Liver (tissue), 9 donors: ENCODE results near the gene TGFBR1. TPM values are rescaled to one million over a fixed set of nuclear protein-coding genes. Genes with fewer than 3 reads are reported as not detected.

ENCODE experiments used
- DNase-seq: peaks from one replicate; pipeline ENCODE4 v3.0.0-alpha.2; 2017; ENCODE audit warnings: low spot score
- H3K27ac ChIP-seq, 2 donors: one replicate each; pipeline ENCODE4 v1.7.0; 2013; ENCODE audit warnings: inconsistent platforms in 2 of 2, low read length in 2 of 2, control low read depth in 1 of 2, low read depth in 1 of 2, mild to moderate bottlenecking in 1 of 2
- H3K27me3 ChIP-seq, 4 donors: one replicate each; pipeline versions ENCODE4 v1.6.1 to v1.7.0; 2013; ENCODE audit warnings: low read length in 3 of 4, inconsistent platforms in 1 of 4, mild to moderate bottlenecking in 1 of 4, moderate library complexity in 1 of 4; ENCODE audit not compliant: control insufficient read depth in 4 of 4, insufficient read depth in 4 of 4
- H3K36me3 ChIP-seq, 4 donors: one replicate each; pipeline versions ENCODE4 v1.6.1 to v1.7.0; 2013; ENCODE audit warnings: low read length in 3 of 4, mild to moderate bottlenecking in 3 of 4, low read depth in 1 of 4, moderate library complexity in 1 of 4; ENCODE audit not compliant: control insufficient read depth in 4 of 4, insufficient read depth in 3 of 4
- H3K4me1 ChIP-seq, 4 donors: one replicate each; pipeline versions ENCODE4 v1.6.1 to v1.7.0; 2013; ENCODE audit warnings: low read length in 3 of 4, mild to moderate bottlenecking in 3 of 4, moderate library complexity in 1 of 4; ENCODE audit not compliant: control insufficient read depth in 4 of 4, insufficient read depth in 4 of 4
- H3K4me3 ChIP-seq, 3 donors: one replicate each; pipeline versions ENCODE4 v1.6.1 to v1.7.0; 2013; ENCODE audit warnings: low read length in 3 of 3, control low read depth in 1 of 3, low read depth in 1 of 3, mild to moderate bottlenecking in 1 of 3
- H3K9ac ChIP-seq, 2 donors: one replicate each; pipeline ENCODE4 v1.7.0; 2013; ENCODE audit warnings: low read length in 2 of 2, mild to moderate bottlenecking in 2 of 2, moderate library complexity in 2 of 2, control low read depth in 1 of 2, low read depth in 1 of 2
- H3K9me3 ChIP-seq, 4 donors: one replicate each; pipeline versions ENCODE4 v1.6.1 to v1.7.0; 2013; ENCODE audit warnings: low read length in 3 of 4; ENCODE audit not compliant: control insufficient read depth in 4 of 4
- EGR1 ChIP-seq, 2 donors: IDR thresholded peaks; 2 replicates each; pipeline ENCODE4 v1.6.1; 2016 to 2018; ENCODE audit warnings: antibody characterized with exemption in 2 of 2, low read depth in 2 of 2
- FOXA1 ChIP-seq: IDR thresholded peaks from 2 replicates; pipeline ENCODE4 v1.6.1; 2016; ENCODE audit warnings: antibody characterized with exemption
- FOXA2 ChIP-seq: IDR thresholded peaks from 2 replicates; pipeline ENCODE4 v1.6.1; 2016; ENCODE audit warnings: antibody characterized with exemption
- GABPA ChIP-seq, 2 donors: IDR thresholded peaks in 1 of 2; conservative IDR thresholded peaks in 1 of 2; 2 replicates each; pipeline ENCODE4 v1.6.1; 2016; ENCODE audit warnings: antibody characterized with exemption in 2 of 2, mild to moderate bottlenecking in 1 of 2, moderate library complexity in 1 of 2
- HNF4A ChIP-seq, 2 donors: conservative IDR thresholded peaks; 2 replicates each; pipeline ENCODE4 v1.6.1; 2016; ENCODE audit warnings: antibody characterized with exemption in 2 of 2, mild to moderate bottlenecking in 2 of 2
- HNF4G ChIP-seq: IDR thresholded peaks from 2 replicates; pipeline ENCODE4 v1.6.1; 2016; ENCODE audit warnings: antibody characterized with exemption
- JUND ChIP-seq, 2 donors: IDR thresholded peaks; 2 replicates each; pipeline ENCODE4 v1.6.1; 2016; ENCODE audit warnings: antibody characterized with exemption in 2 of 2
- NR2F2 ChIP-seq: IDR thresholded peaks from 2 replicates; pipeline ENCODE4 v1.6.1; 2016; ENCODE audit warnings: antibody characterized with exemption
- RAD21 ChIP-seq, 2 donors: IDR thresholded peaks; 2 replicates each; pipeline ENCODE4 v1.6.1; 2016; ENCODE audit warnings: antibody characterized with exemption in 2 of 2, mild to moderate bottlenecking in 2 of 2
- RXRA ChIP-seq, 2 donors: IDR thresholded peaks; 2 replicates each; pipeline ENCODE4 v1.6.1; 2017 to 2018; ENCODE audit warnings: antibody characterized with exemption in 2 of 2, mild to moderate bottlenecking in 1 of 2
- SP1 ChIP-seq: IDR thresholded peaks from 2 replicates; pipeline ENCODE4 v1.6.1; 2018; ENCODE audit warnings: antibody characterized with exemption, mild to moderate bottlenecking
- TAF1 ChIP-seq: conservative IDR thresholded peaks from 2 replicates; pipeline ENCODE4 v1.6.1; 2016; ENCODE audit warnings: antibody characterized with exemption, mild to moderate bottlenecking
- YY1 ChIP-seq: IDR thresholded peaks from 2 replicates; pipeline ENCODE4 v1.6.1; 2016; ENCODE audit warnings: antibody characterized with exemption, mild to moderate bottlenecking
- WGBS: extraction: QIAGEN DNeasy Blood & Tissue Kit; methylation state at CpG from one replicate; pipeline ENCODE4 v1.1.7; 2013; 5-methylcytosine and 5-hydroxymethylcytosine counted together
- polyA plus RNA-seq, 2 donors: library from polyadenylated mRNA; stranded (reverse) in 1 of 2; unstranded in 1 of 2; fragments of 200-250 nt in 1 of 2; fragments of >200 nt in 1 of 2; fragmentation: Nextera tagmentation in 1 of 2; extraction: Ambion mirVana in 1 of 2; gene quantifications; one replicate each; pipeline versions ENCODE4 v1.2.1 to v1.2.3, GENCODE V29; 2013 to 2015
- total RNA-seq, 2 donors: library from RNA; depleted of rRNA; stranded (reverse); fragments of >200 nt; gene quantifications; one replicate each; pipeline ENCODE4 v1.2.3, GENCODE V29; 2014
- TF ChIP-seq, protein P1 (sequence below): IDR thresholded peaks from 2 replicates; pipeline ENCODE4 v1.6.1; 2016; ENCODE audit warnings: antibody characterized with exemption, mild to moderate bottlenecking
- TF ChIP-seq, protein P2 (sequence below): fragments of 150-350 bp; IDR thresholded peaks from 2 replicates; pipeline ENCODE4 v1.5.1; 2017; ENCODE audit warnings: improper control_type of control experiment, low read depth, low read length; ENCODE audit not compliant: missing input control
- TF ChIP-seq, protein P3 (sequence below): IDR thresholded peaks from 2 replicates; pipeline ENCODE4 v1.6.1; 2016; ENCODE audit warnings: antibody characterized with exemption
- TF ChIP-seq, protein P4 (sequence below): IDR thresholded peaks from 2 replicates; pipeline ENCODE4 v1.6.1; 2016; ENCODE audit warnings: antibody characterized with exemption
- TF ChIP-seq, protein P5 (sequence below): IDR thresholded peaks from 2 replicates; pipeline ENCODE4 v1.6.1; 2016; ENCODE audit warnings: antibody characterized with exemption
- donor health status: healthy.
- donor health status: healthy.
- donor health status: healthy.
- donor health status: healthy.
- donor health status: healthy.

Gene TGFBR1
- total and polyA plus RNA-seq, 4 donors = 3.1 to 18.2 (median 11.0) TPM

DNA sequence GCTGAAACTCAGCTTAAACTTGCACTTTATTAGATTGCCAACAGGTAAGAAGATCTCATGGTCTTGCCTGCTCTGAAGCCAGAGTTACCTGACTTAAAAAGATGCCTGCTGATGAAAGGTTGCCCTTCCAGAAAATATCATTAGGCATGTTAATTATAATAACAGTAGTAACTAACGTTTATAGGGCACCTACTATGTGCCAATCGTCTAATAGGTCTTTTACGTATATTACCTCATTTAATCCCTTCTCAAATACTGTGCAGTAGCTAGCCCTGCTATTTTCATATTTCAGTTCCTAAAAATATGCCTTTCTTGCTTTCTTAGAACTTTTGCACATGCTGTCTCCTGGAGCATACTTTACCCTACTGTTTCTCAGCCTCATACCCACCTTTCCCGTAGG is 40.1 kb downstream of the TGFBR1 start:
- WGBS = 90% methylated on average over 4 of the region's 4 CpGs
- H3K27ac ChIP-seq = no peak overlapping the region
- no peaks in the 10 kb centered on the region for H3K4me1 ChIP-seq
- no peak overlapping the region for H3K4me3 ChIP-seq
- H3K36me3 ChIP-seq = peaks cover 2 to 36% (median 30%) of the 10 kb centered on the region in 4 donors
- no peak overlapping the region for H3K9ac ChIP-seq
- TF ChIP-seq, protein P1, sequence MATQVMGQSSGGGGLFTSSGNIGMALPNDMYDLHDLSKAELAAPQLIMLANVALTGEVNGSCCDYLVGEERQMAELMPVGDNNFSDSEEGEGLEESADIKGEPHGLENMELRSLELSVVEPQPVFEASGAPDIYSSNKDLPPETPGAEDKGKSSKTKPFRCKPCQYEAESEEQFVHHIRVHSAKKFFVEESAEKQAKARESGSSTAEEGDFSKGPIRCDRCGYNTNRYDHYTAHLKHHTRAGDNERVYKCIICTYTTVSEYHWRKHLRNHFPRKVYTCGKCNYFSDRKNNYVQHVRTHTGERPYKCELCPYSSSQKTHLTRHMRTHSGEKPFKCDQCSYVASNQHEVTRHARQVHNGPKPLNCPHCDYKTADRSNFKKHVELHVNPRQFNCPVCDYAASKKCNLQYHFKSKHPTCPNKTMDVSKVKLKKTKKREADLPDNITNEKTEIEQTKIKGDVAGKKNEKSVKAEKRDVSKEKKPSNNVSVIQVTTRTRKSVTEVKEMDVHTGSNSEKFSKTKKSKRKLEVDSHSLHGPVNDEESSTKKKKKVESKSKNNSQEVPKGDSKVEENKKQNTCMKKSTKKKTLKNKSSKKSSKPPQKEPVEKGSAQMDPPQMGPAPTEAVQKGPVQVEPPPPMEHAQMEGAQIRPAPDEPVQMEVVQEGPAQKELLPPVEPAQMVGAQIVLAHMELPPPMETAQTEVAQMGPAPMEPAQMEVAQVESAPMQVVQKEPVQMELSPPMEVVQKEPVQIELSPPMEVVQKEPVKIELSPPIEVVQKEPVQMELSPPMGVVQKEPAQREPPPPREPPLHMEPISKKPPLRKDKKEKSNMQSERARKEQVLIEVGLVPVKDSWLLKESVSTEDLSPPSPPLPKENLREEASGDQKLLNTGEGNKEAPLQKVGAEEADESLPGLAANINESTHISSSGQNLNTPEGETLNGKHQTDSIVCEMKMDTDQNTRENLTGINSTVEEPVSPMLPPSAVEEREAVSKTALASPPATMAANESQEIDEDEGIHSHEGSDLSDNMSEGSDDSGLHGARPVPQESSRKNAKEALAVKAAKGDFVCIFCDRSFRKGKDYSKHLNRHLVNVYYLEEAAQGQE = no peak
- TF ChIP-seq, protein P2, sequence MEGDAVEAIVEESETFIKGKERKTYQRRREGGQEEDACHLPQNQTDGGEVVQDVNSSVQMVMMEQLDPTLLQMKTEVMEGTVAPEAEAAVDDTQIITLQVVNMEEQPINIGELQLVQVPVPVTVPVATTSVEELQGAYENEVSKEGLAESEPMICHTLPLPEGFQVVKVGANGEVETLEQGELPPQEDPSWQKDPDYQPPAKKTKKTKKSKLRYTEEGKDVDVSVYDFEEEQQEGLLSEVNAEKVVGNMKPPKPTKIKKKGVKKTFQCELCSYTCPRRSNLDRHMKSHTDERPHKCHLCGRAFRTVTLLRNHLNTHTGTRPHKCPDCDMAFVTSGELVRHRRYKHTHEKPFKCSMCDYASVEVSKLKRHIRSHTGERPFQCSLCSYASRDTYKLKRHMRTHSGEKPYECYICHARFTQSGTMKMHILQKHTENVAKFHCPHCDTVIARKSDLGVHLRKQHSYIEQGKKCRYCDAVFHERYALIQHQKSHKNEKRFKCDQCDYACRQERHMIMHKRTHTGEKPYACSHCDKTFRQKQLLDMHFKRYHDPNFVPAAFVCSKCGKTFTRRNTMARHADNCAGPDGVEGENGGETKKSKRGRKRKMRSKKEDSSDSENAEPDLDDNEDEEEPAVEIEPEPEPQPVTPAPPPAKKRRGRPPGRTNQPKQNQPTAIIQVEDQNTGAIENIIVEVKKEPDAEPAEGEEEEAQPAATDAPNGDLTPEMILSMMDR = no peak
- TF ChIP-seq EGR1 (IDR thresholded peaks at IDR 0.05; ENCODE audit: low read depth in 2 of 2) (no peak), HNF4G (no peak), GABPA (IDR thresholded peaks at IDR 0.05 in 1 of 2, conservative IDR thresholded peaks at IDR 0.05 in 1 of 2) (no peak), SP1 (no peak), NR2F2 (no peak), JUND (IDR thresholded peaks at IDR 0.05) (no peak), TAF1 (no peak), FOXA2 (no peak), RXRA (IDR thresholded peaks at IDR 0.05) (no peak), RAD21 (IDR thresholded peaks at IDR 0.05) (no peak), HNF4A (conservative IDR thresholded peaks at IDR 0.05) (no peak)
- TF ChIP-seq, protein P3, sequence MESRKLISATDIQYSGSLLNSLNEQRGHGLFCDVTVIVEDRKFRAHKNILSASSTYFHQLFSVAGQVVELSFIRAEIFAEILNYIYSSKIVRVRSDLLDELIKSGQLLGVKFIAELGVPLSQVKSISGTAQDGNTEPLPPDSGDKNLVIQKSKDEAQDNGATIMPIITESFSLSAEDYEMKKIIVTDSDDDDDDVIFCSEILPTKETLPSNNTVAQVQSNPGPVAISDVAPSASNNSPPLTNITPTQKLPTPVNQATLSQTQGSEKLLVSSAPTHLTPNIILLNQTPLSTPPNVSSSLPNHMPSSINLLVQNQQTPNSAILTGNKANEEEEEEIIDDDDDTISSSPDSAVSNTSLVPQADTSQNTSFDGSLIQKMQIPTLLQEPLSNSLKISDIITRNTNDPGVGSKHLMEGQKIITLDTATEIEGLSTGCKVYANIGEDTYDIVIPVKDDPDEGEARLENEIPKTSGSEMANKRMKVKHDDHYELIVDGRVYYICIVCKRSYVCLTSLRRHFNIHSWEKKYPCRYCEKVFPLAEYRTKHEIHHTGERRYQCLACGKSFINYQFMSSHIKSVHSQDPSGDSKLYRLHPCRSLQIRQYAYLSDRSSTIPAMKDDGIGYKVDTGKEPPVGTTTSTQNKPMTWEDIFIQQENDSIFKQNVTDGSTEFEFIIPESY = no peak
- TF ChIP-seq, protein P4, sequence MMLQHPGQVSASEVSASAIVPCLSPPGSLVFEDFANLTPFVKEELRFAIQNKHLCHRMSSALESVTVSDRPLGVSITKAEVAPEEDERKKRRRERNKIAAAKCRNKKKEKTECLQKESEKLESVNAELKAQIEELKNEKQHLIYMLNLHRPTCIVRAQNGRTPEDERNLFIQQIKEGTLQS = no peak
- H3K9me3 ChIP-seq = no peaks in the 10 kb centered on the region
- DNase-seq = no peak
- no peaks in the 10 kb centered on the region for H3K27me3 ChIP-seq

DNA sequence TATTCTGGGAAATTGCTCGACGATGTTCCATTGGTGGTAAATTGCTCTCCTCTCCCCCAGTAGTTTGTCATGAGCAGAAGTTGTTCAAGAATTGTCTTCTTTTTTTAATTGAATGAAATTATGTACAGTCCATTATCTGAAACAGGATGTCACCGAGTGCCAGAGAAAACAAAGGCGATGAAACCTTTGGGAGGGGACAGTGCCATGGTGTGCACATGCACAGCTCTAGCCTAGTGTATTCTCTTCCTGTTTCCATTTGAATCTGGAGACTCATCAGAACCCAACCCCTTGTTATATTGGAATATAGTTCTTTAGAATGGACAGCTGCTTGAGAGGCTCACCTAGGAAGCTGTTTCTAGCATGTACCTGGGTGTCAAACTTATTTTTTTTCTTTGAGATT is 41.7 kb downstream of the TGFBR1 start:
- no peak overlapping the region for H3K27ac ChIP-seq
- H3K4me3 ChIP-seq = no peak overlapping the region
- no peak overlapping the region for H3K9ac ChIP-seq
- H3K36me3 ChIP-seq = peaks cover 2 to 36% (median 30%) of the 10 kb centered on the region in 4 donors
- H3K9me3 ChIP-seq = no peaks in the 10 kb centered on the region
- H3K27me3 ChIP-seq = no peaks in the 10 kb centered on the region
- WGBS = 86% methylated on average over 4 of the region's 4 CpGs
- DNase-seq = no peak
- H3K4me1 ChIP-seq = no peaks in the 10 kb centered on the region
- TF ChIP-seq, protein P5, sequence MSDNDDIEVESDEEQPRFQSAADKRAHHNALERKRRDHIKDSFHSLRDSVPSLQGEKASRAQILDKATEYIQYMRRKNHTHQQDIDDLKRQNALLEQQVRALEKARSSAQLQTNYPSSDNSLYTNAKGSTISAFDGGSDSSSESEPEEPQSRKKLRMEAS = no peak
- no peak for TF ChIP-seq SP1
- TF ChIP-seq, protein P2 = no peak
- TF ChIP-seq HNF4G = no peak
- TF ChIP-seq FOXA1 = no peak
- TF ChIP-seq RXRA (IDR thresholded peaks at IDR 0.05) = no peak
- TF ChIP-seq, protein P1 = no peak
- TF ChIP-seq YY1 = no peak
- TF ChIP-seq, protein P4 = no peak
